SK-N-SH treated with all-trans-retinoic acid at 6 μM for 48 hours (cell line): ENCODE results near the gene UBLCP1.
"Not testable (repeated sequence)": the region's sequence is repeated elsewhere in the genome, so short reads cannot be mapped to it uniquely, and the experiment has no call there.

Experiments
- ATAC-seq: fragments of 200-7000 bp; cut with Tn5 transposase; 3 replicates; pipeline ENCODE4 v1.9.1; 2020; ENCODE audit warnings: mild to moderate bottlenecking, moderate library complexity
- ARNTL ChIP-seq: fragments of 450-650 bp; formaldehyde crosslinking; IDR thresholded peaks from 2 replicates; pipeline ENCODE4 v1.5.0; 2020; ENCODE audit warnings: low read depth, mild to moderate bottlenecking, moderate library complexity, borderline replicate concordance
- BACH2 ChIP-seq: fragments of 250-450 bp; sonication (Bioruptor Pico); IDR thresholded peaks from 2 replicates; pipeline ENCODE4 v1.9.0; 2021; ENCODE audit warnings: mild to moderate bottlenecking, borderline replicate concordance
- CREB5 ChIP-seq: fragments of 250-450 bp; sonication (Bioruptor Pico); IDR thresholded peaks from 2 replicates; pipeline ENCODE4 v1.5.1; 2020; ENCODE audit warnings: low read depth, mild to moderate bottlenecking, moderate library complexity
- CSDC2 ChIP-seq: fragments of 250-450 bp; sonication (Bioruptor Pico); IDR thresholded peaks from 2 replicates; pipeline ENCODE4 v1.5.0; 2020; ENCODE audit warnings: mild to moderate bottlenecking, moderate library complexity
- ESRRG ChIP-seq: fragments of 250-450 bp; sonication (Bioruptor Pico); IDR thresholded peaks from 2 replicates; pipeline ENCODE4 v1.6.1; 2021; ENCODE audit warnings: mild to moderate bottlenecking
- GLIS3 ChIP-seq: fragments of 250-450 bp; sonication (Bioruptor Pico); IDR thresholded peaks from 2 replicates; pipeline ENCODE4 v1.5.0; 2020; ENCODE audit warnings: mild to moderate bottlenecking, moderate library complexity
- OSR1 ChIP-seq: fragments of 250-450 bp; sonication (Bioruptor Pico); IDR thresholded peaks from 2 replicates; pipeline ENCODE4 v1.8.0; 2022; ENCODE audit warnings: moderate library complexity, mild to moderate bottlenecking, inconsistent platforms
- PATZ1 ChIP-seq: fragments of 250-450 bp; sonication (Bioruptor Pico); IDR thresholded peaks from 2 replicates; pipeline ENCODE4 v1.8.0; 2020; ENCODE audit warnings: mild to moderate bottlenecking, moderate library complexity, borderline replicate concordance
- PPARA ChIP-seq: fragments of 250-450 bp; sonication (Bioruptor Pico); IDR thresholded peaks from 2 replicates; pipeline ENCODE4 v1.5.0; 2020; ENCODE audit warnings: mild to moderate bottlenecking, borderline replicate concordance
- RARB ChIP-seq: fragments of 250-450 bp; sonication (Bioruptor Pico); IDR thresholded peaks from 2 replicates; pipeline ENCODE4 v1.8.0; 2021; ENCODE audit warnings: mild to moderate bottlenecking, moderate library complexity
- SNAI2 ChIP-seq: fragments of 250-450 bp; sonication (Bioruptor Pico); IDR thresholded peaks from 2 replicates; pipeline ENCODE4 v1.5.0; 2020; ENCODE audit warnings: mild to moderate bottlenecking, moderate library complexity
- TCF4 ChIP-seq: fragments of 250-450 bp; sonication (Bioruptor Pico); IDR thresholded peaks from 2 replicates; pipeline ENCODE4 v1.8.0; 2021; ENCODE audit warnings: mild to moderate bottlenecking, moderate library complexity, borderline replicate concordance
- TOX ChIP-seq: fragments of 250-450 bp; sonication (Bioruptor Pico); IDR thresholded peaks from 2 replicates; pipeline ENCODE4 v1.8.0; 2021; ENCODE audit warnings: mild to moderate bottlenecking, moderate library complexity, borderline replicate concordance
- TSHZ2 ChIP-seq: fragments of 250-450 bp; sonication (Bioruptor Pico); IDR thresholded peaks from 2 replicates; pipeline ENCODE4 v1.5.0; 2020; ENCODE audit warnings: mild to moderate bottlenecking, moderate library complexity
- ZC3H10 ChIP-seq: fragments of 250-450 bp; sonication (Bioruptor Pico); IDR thresholded peaks from 2 replicates; pipeline ENCODE4 v1.5.1; 2021; ENCODE audit warnings: mild to moderate bottlenecking, moderate library complexity
- ZFP30 ChIP-seq: fragments of 450-650 bp; formaldehyde crosslinking; IDR thresholded peaks from 2 replicates; pipeline ENCODE4 v1.5.0; 2022; ENCODE audit warnings: mild to moderate bottlenecking, moderate library complexity
- ZNF565 ChIP-seq: fragments of 450-650 bp; formaldehyde crosslinking; conservative IDR thresholded peaks from 2 replicates; pipeline ENCODE4 v1.5.0; 2020; ENCODE audit warnings: low read depth, mild to moderate bottlenecking, moderate library complexity
- ZNF70 ChIP-seq: fragments of 450-650 bp; formaldehyde crosslinking; IDR thresholded peaks from 2 replicates; pipeline ENCODE4 v1.5.0; 2020; ENCODE audit warnings: mild to moderate bottlenecking, moderate library complexity
- TF ChIP-seq, protein P1 (sequence below): fragments of 250-450 bp; sonication (Bioruptor Pico); IDR thresholded peaks from 2 replicates; pipeline ENCODE4 v1.5.1; 2021; ENCODE audit warnings: mild to moderate bottlenecking, moderate library complexity

UBLCP1 gene

GRCh38 chr5:159231167-159231566 lies 31.9 kb upstream of the UBLCP1 start:
- no peak for ATAC-seq
- TF ChIP-seq CSDC2 (CRISPR knock-in tag) (no peak), ZC3H10 (no peak), GLIS3 (no peak), OSR1 (CRISPR knock-in tag) (no peak), TCF4 (CRISPR knock-in tag) (no peak), PATZ1 (no peak), BACH2 (CRISPR knock-in tag) (no peak), TSHZ2 (CRISPR knock-in tag) (no peak), ESRRG (CRISPR knock-in tag) (no peak), TOX (no peak), PPARA (CRISPR knock-in tag) (no peak), SNAI2 (no peak)

- ATAC-seq, result not testable (repeated sequence)
These were observed 27.1 kb upstream of the UBLCP1 start for GRCh38 chr5:159235871-159236520.

GRCh38 chr5:159240301-159240870 lies 22.7 kb upstream of the UBLCP1 start:
- ATAC-seq, result peak; percentile 60
- TF ChIP-seq, protein P1, sequence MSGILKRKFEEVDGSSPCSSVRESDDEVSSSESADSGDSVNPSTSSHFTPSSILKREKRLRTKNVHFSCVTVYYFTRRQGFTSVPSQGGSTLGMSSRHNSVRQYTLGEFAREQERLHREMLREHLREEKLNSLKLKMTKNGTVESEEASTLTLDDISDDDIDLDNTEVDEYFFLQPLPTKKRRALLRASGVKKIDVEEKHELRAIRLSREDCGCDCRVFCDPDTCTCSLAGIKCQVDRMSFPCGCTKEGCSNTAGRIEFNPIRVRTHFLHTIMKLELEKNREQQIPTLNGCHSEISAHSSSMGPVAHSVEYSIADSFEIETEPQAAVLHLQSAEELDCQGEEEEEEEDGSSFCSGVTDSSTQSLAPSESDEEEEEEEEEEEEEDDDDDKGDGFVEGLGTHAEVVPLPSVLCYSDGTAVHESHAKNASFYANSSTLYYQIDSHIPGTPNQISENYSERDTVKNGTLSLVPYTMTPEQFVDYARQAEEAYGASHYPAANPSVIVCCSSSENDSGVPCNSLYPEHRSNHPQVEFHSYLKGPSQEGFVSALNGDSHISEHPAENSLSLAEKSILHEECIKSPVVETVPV, result no peak
- TF ChIP-seq ARNTL (CRISPR knock-in tag), result no peak
- no peak for TF ChIP-seq CREB5 (CRISPR knock-in tag)
- TF ChIP-seq SNAI2, result no peak
- TF ChIP-seq ZFP30, result no peak
- no peak for TF ChIP-seq TSHZ2 (CRISPR knock-in tag)
- no peak for TF ChIP-seq RARB (CRISPR knock-in tag)
- TF ChIP-seq OSR1 (CRISPR knock-in tag), result no peak
- TF ChIP-seq TCF4 (CRISPR knock-in tag), result no peak
- TF ChIP-seq ZC3H10, result no peak
- TF ChIP-seq ZNF565 (CRISPR knock-in tag), result no peak
- TF ChIP-seq ZNF70 (CRISPR knock-in tag), result no peak
- no peak for TF ChIP-seq TOX
